ENCODE results near the gene SLC25A21. TPM values are rescaled to one million over a fixed set of nuclear protein-coding genes. Genes with fewer than 3 reads are reported as not detected.
A peak's percentile ranks its signal among the peaks of the same experiment; 100 is the strongest.

The SLC25A21 gene
- total and polyA plus RNA-seq, 2 experiments from 2014 or later: 10.6 to 12.1 TPM

GRCh38 chr14:37153005-37153404 is 19.4 kb downstream of the SLC25A21 start (continued):
- no peak for TF ChIP-seq ZNF462 (CRISPR knock-in tag; IDR thresholded peaks at IDR 0.05)
- TF ChIP-seq EZH2phosphoT487 (IDR thresholded peaks at IDR 0.05; ENCODE audit: unreplicated experiment): no peak
- no peak for TF ChIP-seq ZNF114 (CRISPR knock-in tag; IDR thresholded peaks at IDR 0.05)

- Mint-ChIP-seq H3K27me3 (ENCODE audit: insufficient read depth, low read depth, poor library complexity) (peaks cover 4% of the 10 kb centered on the region), H3K9me3 (no peaks in the 10 kb centered on the region), H3K4me1 (peaks cover 6% of the 10 kb centered on the region; the same call in 2 of the 3 replicates), H3K27ac (no peak overlapping the region), H3K36me3 (ENCODE audit: low read depth) (no peaks in the 10 kb centered on the region), H3K4me3 (no peak overlapping the region)
- H3F3A ChIP-seq (replicated peaks; ENCODE audit: low read depth): no peaks in the 10 kb centered on the region
- peak; percentile 70 for DNase-seq (ENCODE audit: low spot score)
- no peaks in the 10 kb centered on the region for H3K4me1 ChIP-seq (ENCODE audit: insufficient read depth)
- no peak overlapping the region for H3K27ac ChIP-seq (ENCODE audit: low read depth)
- H3K4me2 ChIP-seq: no peak overlapping the region
- no peak for TF ChIP-seq EZH2phosphoT487 (IDR thresholded peaks at IDR 0.05; ENCODE audit: unreplicated experiment)
- TF ChIP-seq ZNF462 (CRISPR knock-in tag; IDR thresholded peaks at IDR 0.05): no peak
- TF ChIP-seq ZNF114 (CRISPR knock-in tag; IDR thresholded peaks at IDR 0.05): no peak
- TF ChIP-seq CTCF (conservative IDR thresholded peaks at IDR 0.05; ENCODE audit: low read depth in 2 of 2): peak; percentile 58 to 90
- H2AFZ ChIP-seq: no peak overlapping the region
- no peaks in the 10 kb centered on the region for H3K36me3 ChIP-seq (ENCODE audit: insufficient read depth)
- H4K20me1 ChIP-seq (replicated peaks; ENCODE audit: insufficient read depth): no peaks in the 10 kb centered on the region
- no peaks in the 10 kb centered on the region for H3K9me2 ChIP-seq (ENCODE audit: insufficient read depth)
- peak; percentile 41; the same call in 2 of the 3 replicates for ATAC-seq
- H3K27me3 ChIP-seq (ENCODE audit: insufficient read depth): no peaks in the 10 kb centered on the region
- no peak overlapping the region for H3K4me3 ChIP-seq
- H3K79me2 ChIP-seq (replicated peaks; ENCODE audit: insufficient read depth): peaks cover 5% of the 10 kb centered on the region; the same call in 1 of the 2 replicates
These were observed 22.0 kb downstream of the SLC25A21 start for GRCh38 chr14:37150414-37150813.

Data from GM23338 (cell line).